ENCODE results near the gene NTRK1.
A peak's percentile ranks its signal among the peaks of the same experiment; 100 is the strongest.

The NTRK1 gene

GRCh38 chr1:156884560-156885184, 24.0 kb downstream of the NTRK1 start:
- Histone ChIP-seq H3K36me3 (ENCODE audit: control insufficient read depth, insufficient read depth, low read length, severe bottlenecking) (no peaks in the 10 kb centered on the region), H3K4me3 (ENCODE audit: low read length) (no peak overlapping the region), H3K9ac (ENCODE audit: low read length) (no peak overlapping the region), H3K27me3 (replicated peaks; ENCODE audit: control insufficient read depth, insufficient read depth, low read length) (peaks cover 38% of the 10 kb centered on the region), H3K4me1 (ENCODE audit: control insufficient read depth, insufficient read depth, low read length) (peaks cover 10% of the 10 kb centered on the region), H3K9me3 (ENCODE audit: control insufficient read depth, low read length) (no peaks in the 10 kb centered on the region)
- DNase-seq (ENCODE audit: low read depth), result no peak

DNA sequence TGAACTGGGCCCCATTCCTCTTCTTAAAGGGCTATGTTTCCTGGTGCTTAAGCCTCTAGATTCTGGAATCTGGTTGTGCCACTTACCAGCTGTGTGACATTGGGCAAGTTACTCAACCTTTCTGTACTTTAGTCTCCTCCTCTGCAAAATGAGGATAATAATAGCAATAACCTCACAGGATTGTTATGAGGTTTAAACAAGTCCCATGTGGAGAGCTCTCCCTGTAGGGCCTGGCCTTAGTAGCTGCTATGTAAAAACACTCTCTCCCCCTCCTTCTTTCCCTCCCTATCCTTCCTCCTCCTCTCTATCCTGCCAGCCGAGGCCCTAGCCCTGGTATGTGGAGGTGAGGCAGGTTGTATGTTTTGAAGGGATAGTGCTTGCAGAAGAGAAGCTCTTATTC, 24.6 kb downstream of the NTRK1 start:
- Histone ChIP-seq H3K9me3 (ENCODE audit: control insufficient read depth, low read length) (no peaks in the 10 kb centered on the region), H3K4me1 (ENCODE audit: control insufficient read depth, insufficient read depth, low read length) (peaks cover 10% of the 10 kb centered on the region), H3K36me3 (ENCODE audit: control insufficient read depth, insufficient read depth, low read length, severe bottlenecking) (no peaks in the 10 kb centered on the region), H3K9ac (ENCODE audit: low read length) (no peak overlapping the region), H3K27me3 (replicated peaks; ENCODE audit: control insufficient read depth, insufficient read depth, low read length) (peaks cover 36% of the 10 kb centered on the region), H3K4me3 (ENCODE audit: low read length) (no peak overlapping the region)
- peak; percentile 16 for DNase-seq (ENCODE audit: low read depth)

DNA sequence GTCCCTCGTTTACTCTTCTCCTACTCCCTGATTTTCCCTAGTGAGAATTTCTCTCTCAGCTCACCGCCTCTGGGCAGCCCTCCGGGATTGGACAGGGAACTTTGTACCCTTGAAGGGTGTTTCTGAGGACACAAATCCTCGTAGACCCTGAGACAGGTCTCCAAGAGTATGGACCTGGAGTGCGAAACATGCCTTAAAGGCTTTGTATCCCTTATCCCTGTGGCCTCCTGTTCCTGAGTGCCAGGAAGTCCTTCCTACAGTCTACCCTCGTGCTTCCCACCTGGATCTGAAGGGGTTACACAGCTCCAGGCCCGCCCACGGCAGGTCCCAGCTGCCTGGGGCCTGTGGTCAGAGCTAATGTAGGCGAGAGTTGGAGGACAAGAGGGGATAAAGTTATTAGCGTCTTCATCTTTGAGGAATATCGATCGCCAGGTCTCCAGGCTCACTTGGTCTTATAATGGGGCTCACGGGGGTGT, 25.3 kb downstream of the NTRK1 start:
- no peaks in the 10 kb centered on the region for H3K9me3 ChIP-seq (ENCODE audit: control insufficient read depth, low read length)
- DNase-seq (ENCODE audit: low read depth), result no peak
- H3K4me3 ChIP-seq (ENCODE audit: low read length), result no peak overlapping the region
- H3K36me3 ChIP-seq (ENCODE audit: control insufficient read depth, insufficient read depth, low read length, severe bottlenecking), result no peaks in the 10 kb centered on the region
- peaks cover 30% of the 10 kb centered on the region for H3K27me3 ChIP-seq (replicated peaks; ENCODE audit: control insufficient read depth, insufficient read depth, low read length)
- H3K9ac ChIP-seq (ENCODE audit: low read length), result no peak overlapping the region
- peaks cover 10% of the 10 kb centered on the region for H3K4me1 ChIP-seq (ENCODE audit: control insufficient read depth, insufficient read depth, low read length)

DNA sequence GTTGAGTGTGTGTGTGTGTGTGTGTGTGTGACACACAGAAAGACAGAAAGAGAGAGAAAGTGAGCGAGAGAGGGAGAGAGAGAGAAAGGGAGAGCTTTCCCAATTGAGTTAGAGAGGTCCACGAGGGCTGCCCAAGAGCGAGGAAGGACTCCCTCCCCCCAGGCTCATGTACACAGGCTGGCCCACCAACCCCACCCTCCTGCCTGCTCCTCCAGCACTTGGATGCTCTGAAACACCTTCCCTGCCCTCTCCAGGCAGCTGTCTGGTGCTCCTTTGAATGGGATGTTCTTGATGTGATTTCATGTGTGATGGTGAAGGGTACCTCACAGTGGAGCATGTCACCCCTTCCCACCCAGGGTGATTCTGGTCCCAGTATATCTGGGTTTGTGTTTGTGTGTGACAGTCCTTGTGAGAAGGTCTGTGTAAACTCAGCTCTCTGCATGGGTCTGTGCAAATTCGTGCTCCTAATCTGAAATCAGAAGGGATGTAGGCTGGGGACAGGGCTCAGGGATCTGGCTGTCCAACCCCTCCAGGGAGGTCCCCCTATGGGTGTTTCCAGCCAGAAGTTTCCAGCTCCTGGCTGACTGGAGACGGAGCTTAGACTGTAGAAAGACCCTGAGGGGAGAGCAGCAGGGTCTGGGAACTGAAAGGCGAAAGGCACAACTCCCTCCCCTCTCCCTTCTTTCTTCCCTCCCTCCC, 26.1 kb downstream of the NTRK1 start:
- no peaks in the 10 kb centered on the region for H3K9me3 ChIP-seq (ENCODE audit: control insufficient read depth, low read length)
- peaks cover 22% of the 10 kb centered on the region for H3K27me3 ChIP-seq (replicated peaks; ENCODE audit: control insufficient read depth, insufficient read depth, low read length)
- no peak overlapping the region for H3K9ac ChIP-seq (ENCODE audit: low read length)
- peaks cover 10% of the 10 kb centered on the region for H3K4me1 ChIP-seq (ENCODE audit: control insufficient read depth, insufficient read depth, low read length)
- no peak for DNase-seq (ENCODE audit: low read depth)
- no peaks in the 10 kb centered on the region for H3K36me3 ChIP-seq (ENCODE audit: control insufficient read depth, insufficient read depth, low read length, severe bottlenecking)
- no peak overlapping the region for H3K4me3 ChIP-seq (ENCODE audit: low read length)

GRCh38 chr1:156887317-156887716, 26.7 kb downstream of the NTRK1 start:
- H3K4me1 ChIP-seq (ENCODE audit: control insufficient read depth, insufficient read depth, low read length), result peaks cover 14% of the 10 kb centered on the region
- no peaks in the 10 kb centered on the region for H3K9me3 ChIP-seq (ENCODE audit: control insufficient read depth, low read length)
- H3K27me3 ChIP-seq (replicated peaks; ENCODE audit: control insufficient read depth, insufficient read depth, low read length), result peaks cover 16% of the 10 kb centered on the region
- H3K36me3 ChIP-seq (ENCODE audit: control insufficient read depth, insufficient read depth, low read length, severe bottlenecking), result no peaks in the 10 kb centered on the region
- no peak overlapping the region for H3K9ac ChIP-seq (ENCODE audit: low read length)
- no peak for DNase-seq (ENCODE audit: low read depth)
- H3K4me3 ChIP-seq (ENCODE audit: low read length), result no peak overlapping the region

GRCh38 chr1:156887734-156888133, 27.1 kb downstream of the NTRK1 start:
- Histone ChIP-seq H3K4me1 (ENCODE audit: control insufficient read depth, insufficient read depth, low read length) (peaks cover 18% of the 10 kb centered on the region), H3K36me3 (ENCODE audit: control insufficient read depth, insufficient read depth, low read length, severe bottlenecking) (no peaks in the 10 kb centered on the region), H3K9ac (ENCODE audit: low read length) (no peak overlapping the region), H3K27me3 (replicated peaks; ENCODE audit: control insufficient read depth, insufficient read depth, low read length) (peaks cover 12% of the 10 kb centered on the region), H3K4me3 (ENCODE audit: low read length) (no peak overlapping the region), H3K9me3 (ENCODE audit: control insufficient read depth, low read length) (no peaks in the 10 kb centered on the region)
- DNase-seq (ENCODE audit: low read depth), result no peak

DNA sequence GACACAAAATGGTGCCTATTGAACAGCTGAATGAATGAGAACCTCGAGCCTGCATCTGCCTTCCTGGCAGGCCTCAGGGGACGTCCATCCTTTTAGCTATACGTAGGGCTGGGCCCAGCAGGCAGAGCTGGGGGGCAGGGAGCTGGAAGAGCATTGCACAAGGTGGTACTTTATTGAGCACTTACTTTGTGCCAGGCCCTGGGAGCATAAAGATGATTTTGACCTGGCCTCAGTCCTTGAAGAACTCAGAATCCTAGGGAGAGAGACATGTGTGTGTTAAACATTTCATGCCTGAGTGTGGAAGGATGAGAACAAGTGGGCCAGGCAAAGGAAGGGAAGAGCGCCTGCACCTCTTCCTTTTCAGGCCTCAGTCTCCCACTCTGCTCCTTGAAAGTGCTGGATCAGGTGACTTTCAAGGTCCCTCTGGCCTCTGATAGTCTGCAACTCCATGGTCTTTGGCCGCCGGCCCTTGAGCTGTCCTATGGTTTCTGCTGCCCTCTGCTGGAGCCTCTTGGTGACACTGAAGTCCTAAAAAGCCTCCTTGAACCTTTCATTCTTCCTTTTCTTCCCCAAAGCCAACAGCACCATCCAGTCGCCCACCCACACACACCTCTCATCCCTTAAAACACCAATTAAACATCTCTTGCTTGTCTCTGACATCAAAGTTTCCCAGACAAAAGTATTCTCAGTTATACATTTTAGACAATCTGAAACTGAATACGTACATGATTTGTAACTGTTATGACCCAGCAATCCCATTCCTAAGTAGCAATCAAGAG, 29.3 kb downstream of the NTRK1 start:
- no peaks in the 10 kb centered on the region for H3K36me3 ChIP-seq (ENCODE audit: control insufficient read depth, insufficient read depth, low read length, severe bottlenecking)
- H3K9me3 ChIP-seq (ENCODE audit: control insufficient read depth, low read length), result no peaks in the 10 kb centered on the region
- DNase-seq (ENCODE audit: low read depth), result peak; percentile 95
- no peak overlapping the region for H3K4me3 ChIP-seq (ENCODE audit: low read length)
- H3K27me3 ChIP-seq (replicated peaks; ENCODE audit: control insufficient read depth, insufficient read depth, low read length), result peaks cover 4% of the 10 kb centered on the region
- H3K4me1 ChIP-seq (ENCODE audit: control insufficient read depth, insufficient read depth, low read length), result peaks cover 31% of the 10 kb centered on the region
- H3K9ac ChIP-seq (ENCODE audit: low read length), result no peak overlapping the region

DNA sequence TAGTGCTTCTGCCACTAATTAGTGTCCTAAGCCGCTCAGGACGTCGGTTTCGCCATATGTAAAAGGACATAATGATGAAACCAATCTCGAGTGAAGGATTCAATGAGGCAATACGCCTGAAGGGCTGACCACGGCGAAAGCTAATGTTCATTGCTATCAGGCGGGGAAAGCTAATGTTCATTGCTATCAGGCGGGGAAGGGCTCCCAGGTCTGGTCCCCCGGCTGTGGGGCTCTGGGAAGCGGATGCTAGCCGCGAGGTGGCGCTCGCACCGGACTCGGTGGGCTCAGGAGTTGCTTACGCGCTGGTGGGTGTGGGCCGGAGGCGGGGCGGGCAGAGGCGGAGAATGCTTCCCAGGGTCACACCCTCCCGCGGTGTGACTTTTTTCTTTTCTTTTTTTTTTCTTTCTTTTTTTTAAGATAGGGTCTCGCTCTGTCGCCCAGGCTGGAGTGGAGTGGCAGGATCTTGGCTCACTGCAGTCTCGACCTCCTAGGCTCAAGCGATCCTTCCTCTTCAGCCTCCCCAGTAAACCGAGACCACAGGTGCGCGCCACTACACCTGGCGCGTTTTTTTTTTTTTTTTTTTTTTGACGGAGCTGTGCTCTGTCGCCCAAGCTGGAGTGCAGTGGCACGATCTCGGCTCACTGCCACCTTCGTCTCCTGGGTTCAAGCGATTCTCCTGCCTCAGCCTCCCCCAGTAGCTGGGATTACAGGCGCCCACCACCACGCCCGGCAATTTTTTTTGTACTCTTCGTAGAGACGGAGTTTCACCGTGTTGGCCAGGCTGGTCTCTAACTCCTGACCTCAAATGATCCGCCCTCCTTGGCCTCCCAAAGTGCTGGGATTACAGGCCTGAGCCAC, 31.8 kb downstream of the NTRK1 start:
- H3K4me1 ChIP-seq (ENCODE audit: control insufficient read depth, insufficient read depth, low read length), result peaks cover 49% of the 10 kb centered on the region
- peak overlapping the region; percentile 49 for H3K4me3 ChIP-seq (ENCODE audit: low read length)
- H3K9me3 ChIP-seq (ENCODE audit: control insufficient read depth, low read length), result no peaks in the 10 kb centered on the region
- peak overlapping the region; percentile 73 for H3K9ac ChIP-seq (ENCODE audit: low read length)
- H3K27me3 ChIP-seq (replicated peaks; ENCODE audit: control insufficient read depth, insufficient read depth, low read length), result peaks cover 4% of the 10 kb centered on the region
- peak; percentile 97 for DNase-seq (ENCODE audit: low read depth)
- H3K36me3 ChIP-seq (ENCODE audit: control insufficient read depth, insufficient read depth, low read length, severe bottlenecking), result no peaks in the 10 kb centered on the region

GRCh38 chr1:156893048-156893953, 32.6 kb downstream of the NTRK1 start, which contains the start of gene PEAR1:
Gene PEAR1, plus strand, starts transcription at chr1:156893718. Its CDS starts 10,209 bp downstream, at chr1:156903927.
- no peaks in the 10 kb centered on the region for H3K36me3 ChIP-seq (ENCODE audit: control insufficient read depth, insufficient read depth, low read length, severe bottlenecking)
- peak; percentile 41 for DNase-seq (ENCODE audit: low read depth)
- H3K4me1 ChIP-seq (ENCODE audit: control insufficient read depth, insufficient read depth, low read length), result peaks cover 56% of the 10 kb centered on the region
- no peaks in the 10 kb centered on the region for H3K9me3 ChIP-seq (ENCODE audit: control insufficient read depth, low read length)
- H3K9ac ChIP-seq (ENCODE audit: low read length), result peak within 1 kb of the TSS; percentile 77
- peak within 1 kb of the TSS; percentile 79 for H3K4me3 ChIP-seq (ENCODE audit: low read length)
- peaks cover 3% of the 10 kb centered on the region for H3K27me3 ChIP-seq (replicated peaks; ENCODE audit: control insufficient read depth, insufficient read depth, low read length)

GRCh38 chr1:156894001-156894400, 33.3 kb downstream of the NTRK1 start:
- no peaks in the 10 kb centered on the region for H3K36me3 ChIP-seq (ENCODE audit: control insufficient read depth, insufficient read depth, low read length, severe bottlenecking)
- peaks cover 63% of the 10 kb centered on the region for H3K4me1 ChIP-seq (ENCODE audit: control insufficient read depth, insufficient read depth, low read length)
- no peaks in the 10 kb centered on the region for H3K27me3 ChIP-seq (replicated peaks; ENCODE audit: control insufficient read depth, insufficient read depth, low read length)
- H3K9ac ChIP-seq (ENCODE audit: low read length), result peak overlapping the region; percentile 77
- H3K9me3 ChIP-seq (ENCODE audit: control insufficient read depth, low read length), result no peaks in the 10 kb centered on the region
- DNase-seq (ENCODE audit: low read depth), result peak; percentile 19
- H3K4me3 ChIP-seq (ENCODE audit: low read length), result peak overlapping the region; percentile 79
